Caco-2 (cell line): Measurements from ENCODE around the gene ZDHHC17. TPM values are rescaled to one million over a fixed set of nuclear protein-coding genes. Genes with fewer than 3 reads are reported as not detected.

Experiments
- BruUV-seq: library from RNA; stranded (reverse); fragments of 400-500 nt; replicated peaks from 2 replicates; lab custom pipeline; 2021; lab: Mats Ljungman, UMichigan
- CTCF ChIA-PET: fragments of 300-600 bp; sonication (Branson Sonifier 250); formaldehyde crosslinking; loops from one replicate; lab custom pipeline; 2022; ENCODE audit warnings: antibody characterized with exemption; lab: Charles Lee
- POLR2A ChIA-PET: fragments of 300-600 bp; sonication (Branson Sonifier 250); formaldehyde crosslinking; loops from one replicate; lab custom pipeline; 2022; ENCODE audit warnings: antibody characterized with exemption; lab: Charles Lee
- DNase-seq, 2 experiments: peaks; one replicate each; pipeline versions ENCODE4 v3.0.0 to v3.0.0-alpha.2; 2020 to 2022
- H3K27me3 ChIP-seq: replicated peaks from 2 replicates; pipeline ENCODE4 v1.6.0; 2011; ENCODE audit warnings: low read length; ENCODE audit not compliant: control insufficient read depth, insufficient read depth
- H3K36me3 ChIP-seq: 2 replicates; pipeline ENCODE4 v1.5.1; 2011; ENCODE audit warnings: low read length; ENCODE audit not compliant: control insufficient read depth, insufficient read depth
- H3K4me1 ChIP-seq: fragments of 250-450 bp; sonication (Bioruptor Pico); 2 replicates; pipeline ENCODE4 v1.5.1; 2020; ENCODE audit warnings: mild to moderate bottlenecking
- H3K4me3 ChIP-seq: 2 replicates; pipeline ENCODE4 v1.5.1; 2011; ENCODE audit warnings: low read depth, mild to moderate bottlenecking, control low read depth, low read length
- H3K9me3 ChIP-seq: fragments of 250-450 bp; sonication (Bioruptor Pico); 2 replicates; pipeline ENCODE4 v1.5.1; 2020; ENCODE audit warnings: mild to moderate bottlenecking, moderate library complexity
- H3K27ac Mint-ChIP-seq: one replicate; pipeline ENCODE4 v1.8.0; 2022; ENCODE audit warnings: mixed read lengths; ENCODE audit not compliant: unreplicated experiment
- H3K27me3 Mint-ChIP-seq: one replicate; pipeline ENCODE4 v1.8.0; 2022; ENCODE audit warnings: mixed read lengths; ENCODE audit not compliant: insufficient read depth, unreplicated experiment
- H3K36me3 Mint-ChIP-seq: one replicate; pipeline ENCODE4 v1.8.0; 2022; ENCODE audit warnings: mild to moderate bottlenecking, mixed read lengths; ENCODE audit not compliant: insufficient read depth, unreplicated experiment
- H3K4me1 Mint-ChIP-seq: one replicate; pipeline ENCODE4 v1.8.0; 2022; ENCODE audit warnings: low read depth, mixed read lengths; ENCODE audit not compliant: unreplicated experiment
- H3K4me3 Mint-ChIP-seq: one replicate; pipeline ENCODE4 v1.8.0; 2022; ENCODE audit warnings: mild to moderate bottlenecking, moderate library complexity, mixed read lengths; ENCODE audit not compliant: unreplicated experiment
- H3K9me3 Mint-ChIP-seq: one replicate; pipeline ENCODE4 v1.8.0; 2022; ENCODE audit warnings: mixed read lengths; ENCODE audit not compliant: unreplicated experiment
- CTCF ChIP-seq, 2 experiments: fragments of 200-600 bp in 1 of 2; IDR thresholded peaks; 1 replicate in 1 of 2; 2 replicates in 1 of 2; pipeline versions ENCODE4 v1.5.1 to v1.8.0; 2011 to 2022; ENCODE audit warnings: antibody characterized with exemption in 1 of 2, control low read depth in 1 of 2, inconsistent platforms in 1 of 2, low read depth in 1 of 2, low read length in 1 of 2, mild to moderate bottlenecking in 1 of 2, moderate library complexity in 1 of 2; ENCODE audit not compliant: insufficient read depth in 1 of 2, severe bottlenecking in 1 of 2, unreplicated experiment in 1 of 2
- intact Hi-C: fragments of 100-400 bp; cut with micrococcal nuclease; formaldehyde crosslinking; loops from one replicate; pipeline ENCODE4 v1.10.0; 2022; ENCODE audit not compliant: unreplicated experiment
- total RNA-seq: library from RNA; stranded (reverse); gene quantifications from 2 replicates; pipeline ENCODE4 v1.2.3, GENCODE V29; 2022

Gene ZDHHC17
- total RNA-seq, 1 experiment from 2014 or later, result 32.2 TPM

DNA sequence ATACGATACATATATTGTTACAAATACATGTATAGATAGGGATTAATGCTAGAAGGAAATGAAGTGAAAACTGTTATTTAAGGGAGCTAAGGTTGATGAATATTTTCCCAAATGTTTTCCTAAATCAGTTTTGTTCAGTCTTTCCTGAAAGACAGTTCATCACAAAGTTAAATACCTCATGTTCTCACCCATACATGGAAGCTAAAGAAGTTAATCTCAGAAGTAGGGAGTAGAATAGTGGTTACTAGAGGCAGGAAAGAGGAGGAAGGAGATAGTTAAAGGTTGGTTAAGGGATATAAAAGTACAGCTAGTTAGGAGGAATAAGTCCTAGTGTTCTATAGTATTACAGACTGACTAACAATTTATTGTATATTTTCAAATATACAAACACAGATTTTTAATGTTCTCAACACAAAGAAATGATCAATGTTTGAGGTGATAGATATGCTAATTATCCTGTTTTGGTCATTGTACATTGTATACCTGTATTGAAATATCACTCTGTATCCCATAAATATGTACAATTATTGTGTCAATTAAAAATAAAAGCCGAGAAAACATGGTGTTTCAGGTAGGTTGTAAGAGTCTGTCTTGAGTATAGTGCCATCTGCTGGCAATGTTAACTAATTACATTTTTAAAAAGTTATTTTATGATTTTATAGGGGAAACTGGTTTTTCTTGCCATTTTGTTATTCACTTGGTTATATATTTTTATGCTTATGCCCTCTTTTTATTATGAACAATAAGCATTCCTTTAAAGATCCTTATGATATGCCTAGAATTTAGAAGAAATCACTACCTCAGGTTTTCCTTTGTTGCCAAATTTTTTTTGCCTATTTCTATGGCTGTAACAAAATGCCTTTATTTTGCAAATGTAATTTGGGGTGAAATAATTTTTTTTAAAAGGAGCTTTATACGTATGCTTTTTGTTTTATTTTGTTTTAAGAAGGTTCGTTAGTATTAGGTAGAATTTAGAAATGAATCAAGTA, 26.9 kb downstream of the ZDHHC17 start:
- ChIA-PET CTCF (interaction anchor here (1.4 kb wide), 1 partner anchor 169 kb away, joined by 6 read pairs; no protein-coding TSS in a partner anchor), POLR2A (no interaction called here)
- H3K4me3 Mint-ChIP-seq, result no peak overlapping the region
- no TSS peak for BruUV-seq
- H3K4me1 Mint-ChIP-seq, result peaks cover 7% of the 10 kb centered on the region
- no peaks in the 10 kb centered on the region for H3K27me3 Mint-ChIP-seq
- no peak overlapping the region for H3K27ac Mint-ChIP-seq
- Histone ChIP-seq H3K36me3 (no peaks in the 10 kb centered on the region), H3K4me3 (no peak overlapping the region), H3K9me3 (no peaks in the 10 kb centered on the region), H3K4me1 (peaks cover 4% of the 10 kb centered on the region; the same call in 1 of the 2 replicates), H3K27me3 (no peaks in the 10 kb centered on the region)
- H3K36me3 Mint-ChIP-seq, result no peaks in the 10 kb centered on the region
- peak; percentile 23 to 59 for TF ChIP-seq CTCF (IDR thresholded peaks at IDR 0.05; ENCODE audit: insufficient read depth in 1 of 2, low read depth in 1 of 2, low read length in 1 of 2, severe bottlenecking in 1 of 2, unreplicated experiment in 1 of 2)
- no peaks in the 10 kb centered on the region for H3K9me3 Mint-ChIP-seq
- peak in 1 of 2 experiments; percentile 14 for DNase-seq
- intact Hi-C loops, result loop anchor here (1.0 to 2.0 kb wide), 3 partner anchors 26 to 170 kb away; partner anchors contain the start of gene ZDHHC17

DNA sequence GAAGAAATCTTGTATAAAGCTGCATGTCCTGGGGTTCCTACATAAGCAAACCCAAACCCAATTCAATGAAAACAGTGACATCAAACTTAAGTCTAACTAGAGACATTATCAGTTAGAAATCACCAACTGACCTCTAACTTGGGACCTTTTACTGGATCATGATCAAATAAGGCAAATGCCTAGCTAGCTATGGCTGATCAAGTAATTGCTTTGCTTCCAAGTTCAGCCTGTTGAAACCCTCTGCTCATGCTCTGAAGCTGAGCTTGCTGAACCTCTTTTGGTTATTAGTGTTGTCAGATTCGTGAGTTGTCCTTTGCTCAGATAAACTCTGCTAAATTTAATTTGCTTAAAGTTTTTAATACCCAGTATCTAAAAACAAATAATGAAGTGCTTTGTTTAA, 28.9 kb downstream of the ZDHHC17 start:
- Mint-ChIP-seq H3K27ac (no peak overlapping the region), H3K36me3 (no peaks in the 10 kb centered on the region), H3K27me3 (no peaks in the 10 kb centered on the region), H3K9me3 (no peaks in the 10 kb centered on the region), H3K4me1 (peaks cover 7% of the 10 kb centered on the region), H3K4me3 (no peak overlapping the region)
- Histone ChIP-seq H3K4me3 (no peak overlapping the region), H3K36me3 (no peaks in the 10 kb centered on the region), H3K27me3 (no peaks in the 10 kb centered on the region), H3K9me3 (no peaks in the 10 kb centered on the region), H3K4me1 (peaks cover 4% of the 10 kb centered on the region; the same call in 1 of the 2 replicates)
- no TSS peak for BruUV-seq
- no peak for DNase-seq
- CTCF ChIA-PET, result interaction anchor here (1.1 kb wide), 1 partner anchor 218 kb away, joined by 4 read pairs; no protein-coding TSS in a partner anchor
- intact Hi-C loops, result no loop called here
- POLR2A ChIA-PET, result no interaction called here
- no peak for TF ChIP-seq CTCF (IDR thresholded peaks at IDR 0.05; ENCODE audit: insufficient read depth in 1 of 2, low read depth in 1 of 2, low read length in 1 of 2, severe bottlenecking in 1 of 2, unreplicated experiment in 1 of 2)

DNA sequence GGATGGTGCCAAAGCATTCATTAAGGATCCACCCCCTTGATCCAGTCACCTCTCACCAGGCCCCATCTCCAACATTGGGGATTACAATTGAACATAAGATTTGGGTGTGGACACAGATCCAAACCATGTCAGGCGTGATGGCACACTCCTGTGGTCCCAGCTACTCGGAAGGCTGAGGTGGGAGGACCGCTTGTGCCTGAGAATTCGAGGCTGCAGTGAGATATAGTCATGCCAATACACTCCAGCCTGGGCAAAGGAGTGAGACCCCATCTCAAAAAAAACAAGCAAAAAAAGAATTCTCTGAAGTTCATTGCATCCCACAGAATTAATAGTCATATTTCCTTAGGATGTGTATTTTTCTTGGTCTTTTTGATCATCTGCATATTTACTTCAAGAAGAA, 34.9 kb downstream of the ZDHHC17 start:
- Histone ChIP-seq H3K9me3 (no peaks in the 10 kb centered on the region), H3K4me3 (no peak overlapping the region), H3K36me3 (no peaks in the 10 kb centered on the region), H3K27me3 (no peaks in the 10 kb centered on the region), H3K4me1 (0 out of 2 replicates have a peak, but pooled peaks cover 4% of the 10 kb centered on the region)
- Mint-ChIP-seq H3K27ac (no peak overlapping the region), H3K4me3 (no peak overlapping the region), H3K4me1 (no peaks in the 10 kb centered on the region), H3K36me3 (no peaks in the 10 kb centered on the region), H3K9me3 (no peaks in the 10 kb centered on the region), H3K27me3 (no peaks in the 10 kb centered on the region)
- no peak for TF ChIP-seq CTCF (IDR thresholded peaks at IDR 0.05; ENCODE audit: insufficient read depth in 1 of 2, low read depth in 1 of 2, low read length in 1 of 2, severe bottlenecking in 1 of 2, unreplicated experiment in 1 of 2)
- intact Hi-C loops, result no loop called here
- ChIA-PET CTCF (no interaction called here), POLR2A (interaction anchor here (0.6 kb wide), 1 partner anchor 178 kb away, joined by 3 read pairs; no protein-coding TSS in a partner anchor)
- BruUV-seq, result no TSS peak
- DNase-seq, result no peak
